Fibroblast of lung (primary cell): ENCODE data around the gene KATNA1. TPM values are rescaled to one million over a fixed set of nuclear protein-coding genes. Genes with fewer than 3 reads are reported as not detected.

Experiments
- DNase-seq, 2 donors: peaks; one replicate each; pipeline versions ENCODE4 v3.0.0 to v3.0.0-alpha.2; 2010; ENCODE audit warnings: low read depth in 2 of 2
- H2AFZ ChIP-seq: 2 replicates; pipeline ENCODE4 v1.5.1; 2012; ENCODE audit warnings: low read length, control low read depth, inconsistent platforms
- H3K27ac ChIP-seq: 2 replicates; pipeline ENCODE4 v1.5.1; 2011; ENCODE audit warnings: low read length, control low read depth; ENCODE audit not compliant: insufficient read depth
- H3K27me3 ChIP-seq: 2 replicates; pipeline ENCODE4 v1.5.1; 2011; ENCODE audit warnings: mild to moderate bottlenecking, low read length; ENCODE audit not compliant: control insufficient read depth, insufficient read depth
- H3K36me3 ChIP-seq: 2 replicates; pipeline ENCODE4 v1.5.1; 2011; ENCODE audit warnings: low read length; ENCODE audit not compliant: control insufficient read depth, insufficient read depth
- H3K4me1 ChIP-seq: 2 replicates; pipeline ENCODE4 v1.5.1; 2011; ENCODE audit warnings: low read length; ENCODE audit not compliant: control insufficient read depth, insufficient read depth; ENCODE audit errors: extremely low read depth
- H3K4me2 ChIP-seq: 2 replicates; pipeline ENCODE4 v1.5.1; 2011; ENCODE audit warnings: low read length, control low read depth; ENCODE audit not compliant: insufficient read depth; ENCODE audit errors: extremely low read depth
- H3K4me3 ChIP-seq, 4 experiments: fragments of 200-600 bp in 1 of 4; sonication (generic) in 1 of 4; replicated peaks in 1 of 4; 2 replicates each; pipeline ENCODE4 v1.5.1; 2011 to 2016; ENCODE audit warnings: low read length in 4 of 4, low read depth in 3 of 4, mild to moderate bottlenecking in 3 of 4, control low read depth in 2 of 4, inconsistent platforms in 1 of 4, mixed read lengths in 1 of 4; ENCODE audit not compliant: insufficient read depth in 1 of 4; ENCODE audit errors: control extremely low read depth in 1 of 4
- H3K79me2 ChIP-seq: 2 replicates; pipeline ENCODE4 v1.5.1; 2012; ENCODE audit warnings: mild to moderate bottlenecking, low read length, inconsistent platforms; ENCODE audit not compliant: control insufficient read depth, insufficient read depth
- H3K9ac ChIP-seq: 2 replicates; pipeline ENCODE4 v1.5.1; 2011; ENCODE audit warnings: mild to moderate bottlenecking, low read length, control low read depth; ENCODE audit not compliant: insufficient read depth
- H3K9me3 ChIP-seq: 2 replicates; pipeline ENCODE4 v1.5.1; 2012; ENCODE audit warnings: low read depth, low read length; ENCODE audit not compliant: control insufficient read depth, insufficient read depth
- H4K20me1 ChIP-seq: 2 replicates; pipeline ENCODE4 v1.5.1; 2011; ENCODE audit warnings: low read length; ENCODE audit not compliant: control insufficient read depth, insufficient read depth; ENCODE audit errors: extremely low read depth
- EZH2 ChIP-seq: IDR thresholded peaks from 2 replicates; pipeline ENCODE4 v1.5.1; 2012; ENCODE audit warnings: low read length, control low read depth, mild to moderate bottlenecking; ENCODE audit errors: missing control alignments
- polyA plus RNA-seq, 2 donors: library from polyadenylated mRNA; depleted of rRNA in 1 of 2; stranded (reverse) in 1 of 2; unstranded in 1 of 2; fragments of >200 nt; gene quantifications; 2 replicates each; pipeline ENCODE4 v1.2.1, GENCODE V29; 2011 to 2012; ENCODE audit warnings: missing spikeins in 1 of 2
- total RNA-seq: library from RNA; depleted of rRNA; stranded (reverse); fragments of >200 nt; gene quantifications from 2 replicates; pipeline ENCODE4 v1.2.1, GENCODE V29; 2014
- TF ChIP-seq, protein P1 (sequence below), 2 donors: IDR thresholded peaks in 1 of 2; conservative IDR thresholded peaks in 1 of 2; 1 replicate in 1 of 2; 2 replicates in 1 of 2; pipeline ENCODE4 v1.5.1; 2011 to 2012; ENCODE audit warnings: low read length in 2 of 2, control low read depth in 1 of 2, inconsistent platforms in 1 of 2, low read depth in 1 of 2, mild to moderate bottlenecking in 1 of 2

KATNA1 gene
- total and polyA plus RNA-seq, 2 donors (not counting 1 experiment from before 2014, with no cell fraction given) = 27.9 to 37.0 TPM

DNA sequence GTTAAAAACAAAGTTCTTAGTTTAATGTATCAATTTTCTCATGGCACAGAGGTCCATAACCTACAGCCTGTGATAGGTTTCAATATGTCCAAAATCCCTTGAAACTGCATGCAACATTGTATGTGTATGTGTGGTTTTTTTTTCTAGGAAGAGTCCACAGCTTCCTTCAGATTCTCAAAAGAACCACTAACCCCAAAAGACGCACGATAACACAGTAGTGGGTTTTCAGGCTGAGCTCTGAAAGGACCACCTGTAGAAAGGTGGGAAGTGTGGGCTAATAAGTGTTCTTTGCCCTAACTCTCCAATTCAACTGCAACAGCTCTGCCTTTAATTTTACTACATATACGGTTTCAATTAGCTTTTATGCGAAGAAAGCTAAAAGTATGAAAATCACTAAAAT, 11.5 kb upstream of the KATNA1 start:
- Histone ChIP-seq H3K79me2 (no peaks in the 10 kb centered on the region), H3K9ac (no peak overlapping the region), H3K4me3 (no peak overlapping the region), H3K9me3 (no peaks in the 10 kb centered on the region), H3K4me2 (no peak overlapping the region), H3K27me3 (no peaks in the 10 kb centered on the region), H3K4me1 (no peaks in the 10 kb centered on the region), H3K27ac (no peak overlapping the region), H3K36me3 (peaks cover 2% of the 10 kb centered on the region), H2AFZ (no peak overlapping the region), H4K20me1 (no peaks in the 10 kb centered on the region)
- DNase-seq = no peak
- no peak for TF ChIP-seq EZH2
- TF ChIP-seq, protein P1, sequence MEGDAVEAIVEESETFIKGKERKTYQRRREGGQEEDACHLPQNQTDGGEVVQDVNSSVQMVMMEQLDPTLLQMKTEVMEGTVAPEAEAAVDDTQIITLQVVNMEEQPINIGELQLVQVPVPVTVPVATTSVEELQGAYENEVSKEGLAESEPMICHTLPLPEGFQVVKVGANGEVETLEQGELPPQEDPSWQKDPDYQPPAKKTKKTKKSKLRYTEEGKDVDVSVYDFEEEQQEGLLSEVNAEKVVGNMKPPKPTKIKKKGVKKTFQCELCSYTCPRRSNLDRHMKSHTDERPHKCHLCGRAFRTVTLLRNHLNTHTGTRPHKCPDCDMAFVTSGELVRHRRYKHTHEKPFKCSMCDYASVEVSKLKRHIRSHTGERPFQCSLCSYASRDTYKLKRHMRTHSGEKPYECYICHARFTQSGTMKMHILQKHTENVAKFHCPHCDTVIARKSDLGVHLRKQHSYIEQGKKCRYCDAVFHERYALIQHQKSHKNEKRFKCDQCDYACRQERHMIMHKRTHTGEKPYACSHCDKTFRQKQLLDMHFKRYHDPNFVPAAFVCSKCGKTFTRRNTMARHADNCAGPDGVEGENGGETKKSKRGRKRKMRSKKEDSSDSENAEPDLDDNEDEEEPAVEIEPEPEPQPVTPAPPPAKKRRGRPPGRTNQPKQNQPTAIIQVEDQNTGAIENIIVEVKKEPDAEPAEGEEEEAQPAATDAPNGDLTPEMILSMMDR (conservative IDR thresholded peaks at IDR 0.05 in 1 of 2, IDR thresholded peaks at IDR 0.05 in 1 of 2; ENCODE audit: low read depth in 1 of 2, low read length in 2 of 2) = no peak

DNA sequence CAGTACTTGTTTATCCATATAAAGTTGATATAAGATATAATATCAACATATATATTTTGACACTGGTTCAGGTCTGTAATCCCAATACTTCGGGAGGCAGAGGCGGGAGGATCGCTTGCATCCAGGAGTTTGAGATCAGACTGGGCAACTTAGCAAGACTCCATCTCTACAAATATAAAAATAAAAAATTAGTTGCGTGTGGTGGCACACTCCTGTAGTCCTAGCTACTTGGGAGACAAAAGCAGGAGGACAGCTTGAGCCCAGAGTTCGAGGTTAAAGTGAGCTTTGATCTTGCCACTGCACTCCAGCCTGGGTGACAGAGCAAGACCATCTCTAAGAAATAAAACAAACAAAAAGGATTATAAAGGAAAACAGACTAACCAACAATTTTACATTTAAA, 8.9 kb upstream of the KATNA1 start:
- TF ChIP-seq, protein P1 (conservative IDR thresholded peaks at IDR 0.05 in 1 of 2, IDR thresholded peaks at IDR 0.05 in 1 of 2; ENCODE audit: low read depth in 1 of 2, low read length in 2 of 2) = no peak
- no peak for TF ChIP-seq EZH2

DNA sequence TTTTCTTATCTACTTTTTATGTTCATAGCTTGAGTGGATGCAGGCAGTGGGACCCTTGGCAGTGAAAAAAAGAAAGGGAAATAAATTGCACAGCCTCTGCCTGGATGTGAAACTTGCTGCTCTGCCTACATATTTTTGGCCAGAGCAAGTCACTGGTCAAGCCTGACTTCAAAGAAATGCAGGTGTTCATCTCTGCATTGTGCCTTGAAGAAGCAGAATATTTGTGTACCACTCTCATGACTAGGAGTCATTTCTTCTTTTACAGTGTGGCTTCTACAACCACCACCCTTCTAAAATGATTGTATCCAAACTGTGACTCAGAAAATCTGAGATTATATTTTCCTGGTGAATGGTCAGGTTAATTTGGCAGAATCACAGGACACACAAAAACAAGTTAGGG, 2.5 kb upstream of the KATNA1 start:
- no peaks in the 10 kb centered on the region for H3K36me3 ChIP-seq
- no peak overlapping the region for H3K9ac ChIP-seq
- no peaks in the 10 kb centered on the region for H3K27me3 ChIP-seq
- TF ChIP-seq EZH2 = no peak
- TF ChIP-seq, protein P1 (conservative IDR thresholded peaks at IDR 0.05 in 1 of 2, IDR thresholded peaks at IDR 0.05 in 1 of 2; ENCODE audit: low read depth in 1 of 2, low read length in 2 of 2) = no peak
- no peak overlapping the region for H3K4me3 ChIP-seq
- DNase-seq = no peak
- H3K4me2 ChIP-seq = no peak overlapping the region
- H3K27ac ChIP-seq = no peak overlapping the region
- H4K20me1 ChIP-seq = no peaks in the 10 kb centered on the region
- H2AFZ ChIP-seq = no peak overlapping the region
- H3K79me2 ChIP-seq = peaks cover 17% of the 10 kb centered on the region
- no peaks in the 10 kb centered on the region for H3K4me1 ChIP-seq
- H3K9me3 ChIP-seq = no peaks in the 10 kb centered on the region

More for the DNA sequence above, 8.9 kb upstream of the KATNA1 start:
- H3K36me3 ChIP-seq = no peaks in the 10 kb centered on the region
- no peak overlapping the region for H3K4me3 ChIP-seq
- no peak overlapping the region for H3K4me2 ChIP-seq
- no peaks in the 10 kb centered on the region for H4K20me1 ChIP-seq
- no peak overlapping the region for H3K9ac ChIP-seq
- H3K27me3 ChIP-seq = no peaks in the 10 kb centered on the region
- no peak for DNase-seq
- no peaks in the 10 kb centered on the region for H3K4me1 ChIP-seq
- no peak overlapping the region for H2AFZ ChIP-seq
- H3K79me2 ChIP-seq = no peaks in the 10 kb centered on the region
- no peaks in the 10 kb centered on the region for H3K9me3 ChIP-seq
- no peak overlapping the region for H3K27ac ChIP-seq
